GM23338 (cell line): ENCODE measurements around the gene TMEM185A.
"Not testable (repeated sequence)": the region's sequence is repeated elsewhere in the genome, so short reads cannot be mapped to it uniquely, and the experiment has no call there.

Source experiments
- CREB1 ChIP-seq: fragments of 250-450 bp; sonication (Bioruptor Pico); IDR thresholded peaks from 2 replicates; pipeline ENCODE4 v1.5.0; 2020; ENCODE audit warnings: low read depth, mild to moderate bottlenecking, moderate library complexity
- EZH2 ChIP-seq: fragments of 200-600 bp; sonication (generic); IDR thresholded peaks from one replicate; pipeline ENCODE4 v1.8.0; 2017; ENCODE audit warnings: antibody characterized with exemption, mild to moderate bottlenecking, low read depth; ENCODE audit not compliant: unreplicated experiment
- NANOG ChIP-seq: IDR thresholded peaks from 2 replicates; pipeline ENCODE4 v1.6.1; 2016; ENCODE audit warnings: antibody characterized with exemption, borderline replicate concordance
- POLR2AphosphoS5 ChIP-seq: IDR thresholded peaks from 2 replicates; pipeline ENCODE4 v1.6.1; 2016; ENCODE audit warnings: antibody characterized with exemption, low read depth
- STAT1 ChIP-seq: IDR thresholded peaks from one replicate; pipeline ENCODE4 v1.6.1; 2016; ENCODE audit warnings: antibody characterized with exemption; ENCODE audit not compliant: unreplicated experiment
- ZNF331 ChIP-seq: fragments of 250-450 bp; sonication (Bioruptor Pico); IDR thresholded peaks from 2 replicates; pipeline ENCODE4 v1.5.0; 2020; ENCODE audit warnings: low read depth, mild to moderate bottlenecking, moderate library complexity
- TF ChIP-seq, protein P1 (sequence below), 2 experiments: fragments of 200-600 bp in 1 of 2; sonication (generic) in 1 of 2; conservative IDR thresholded peaks; 2 replicates each; pipeline versions ENCODE4 v1.5.1 to v1.6.1; 2016 to 2017; ENCODE audit warnings: antibody characterized with exemption in 2 of 2, low read depth in 2 of 2, mild to moderate bottlenecking in 2 of 2, moderate library complexity in 1 of 2
- TF ChIP-seq, protein P2 (sequence below): IDR thresholded peaks from 2 replicates; pipeline ENCODE4 v1.6.1; 2016; ENCODE audit warnings: antibody characterized with exemption
- TF ChIP-seq, protein P3 (sequence below): IDR thresholded peaks from one replicate; pipeline ENCODE4 v1.6.1; 2018; ENCODE audit warnings: antibody characterized with exemption; ENCODE audit not compliant: unreplicated experiment
- TF ChIP-seq, protein P4 (sequence below): fragments of 250-450 bp; sonication (Bioruptor Pico); IDR thresholded peaks from 2 replicates; pipeline ENCODE4 v1.5.0; 2020; ENCODE audit warnings: mild to moderate bottlenecking, moderate library complexity

DNA sequence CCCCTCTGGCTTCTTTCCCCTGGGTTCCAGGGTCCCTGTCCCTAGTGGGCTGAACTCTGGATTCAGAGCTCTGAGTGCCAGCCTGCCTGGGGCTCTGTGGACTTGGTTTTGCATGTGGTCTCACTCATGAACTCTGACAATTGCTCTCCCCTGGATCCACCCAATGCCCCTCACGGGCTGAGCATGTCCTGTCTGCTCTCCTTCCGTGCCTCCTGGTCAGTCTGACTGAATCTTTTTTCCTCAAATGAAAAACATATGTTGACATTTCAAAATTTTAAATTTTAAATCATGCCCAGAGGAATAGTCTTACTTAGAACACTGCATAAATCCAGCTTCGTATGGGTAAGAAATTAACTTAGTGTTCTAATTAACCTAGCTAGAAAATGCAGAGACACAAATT is 43.5 kb upstream of the TMEM185A start:
- TF ChIP-seq, protein P1, sequence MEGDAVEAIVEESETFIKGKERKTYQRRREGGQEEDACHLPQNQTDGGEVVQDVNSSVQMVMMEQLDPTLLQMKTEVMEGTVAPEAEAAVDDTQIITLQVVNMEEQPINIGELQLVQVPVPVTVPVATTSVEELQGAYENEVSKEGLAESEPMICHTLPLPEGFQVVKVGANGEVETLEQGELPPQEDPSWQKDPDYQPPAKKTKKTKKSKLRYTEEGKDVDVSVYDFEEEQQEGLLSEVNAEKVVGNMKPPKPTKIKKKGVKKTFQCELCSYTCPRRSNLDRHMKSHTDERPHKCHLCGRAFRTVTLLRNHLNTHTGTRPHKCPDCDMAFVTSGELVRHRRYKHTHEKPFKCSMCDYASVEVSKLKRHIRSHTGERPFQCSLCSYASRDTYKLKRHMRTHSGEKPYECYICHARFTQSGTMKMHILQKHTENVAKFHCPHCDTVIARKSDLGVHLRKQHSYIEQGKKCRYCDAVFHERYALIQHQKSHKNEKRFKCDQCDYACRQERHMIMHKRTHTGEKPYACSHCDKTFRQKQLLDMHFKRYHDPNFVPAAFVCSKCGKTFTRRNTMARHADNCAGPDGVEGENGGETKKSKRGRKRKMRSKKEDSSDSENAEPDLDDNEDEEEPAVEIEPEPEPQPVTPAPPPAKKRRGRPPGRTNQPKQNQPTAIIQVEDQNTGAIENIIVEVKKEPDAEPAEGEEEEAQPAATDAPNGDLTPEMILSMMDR (conservative IDR thresholded peaks at IDR 0.05; ENCODE audit: low read depth in 2 of 2): not testable (repeated sequence)
- not testable (repeated sequence) for TF ChIP-seq EZH2; NANOG; POLR2AphosphoS5; CREB1 (CRISPR knock-in tag); STAT1; ZNF331
- TF ChIP-seq, protein P2, sequence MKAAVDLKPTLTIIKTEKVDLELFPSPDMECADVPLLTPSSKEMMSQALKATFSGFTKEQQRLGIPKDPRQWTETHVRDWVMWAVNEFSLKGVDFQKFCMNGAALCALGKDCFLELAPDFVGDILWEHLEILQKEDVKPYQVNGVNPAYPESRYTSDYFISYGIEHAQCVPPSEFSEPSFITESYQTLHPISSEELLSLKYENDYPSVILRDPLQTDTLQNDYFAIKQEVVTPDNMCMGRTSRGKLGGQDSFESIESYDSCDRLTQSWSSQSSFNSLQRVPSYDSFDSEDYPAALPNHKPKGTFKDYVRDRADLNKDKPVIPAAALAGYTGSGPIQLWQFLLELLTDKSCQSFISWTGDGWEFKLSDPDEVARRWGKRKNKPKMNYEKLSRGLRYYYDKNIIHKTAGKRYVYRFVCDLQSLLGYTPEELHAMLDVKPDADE: not testable (repeated sequence)
- TF ChIP-seq, protein P3, sequence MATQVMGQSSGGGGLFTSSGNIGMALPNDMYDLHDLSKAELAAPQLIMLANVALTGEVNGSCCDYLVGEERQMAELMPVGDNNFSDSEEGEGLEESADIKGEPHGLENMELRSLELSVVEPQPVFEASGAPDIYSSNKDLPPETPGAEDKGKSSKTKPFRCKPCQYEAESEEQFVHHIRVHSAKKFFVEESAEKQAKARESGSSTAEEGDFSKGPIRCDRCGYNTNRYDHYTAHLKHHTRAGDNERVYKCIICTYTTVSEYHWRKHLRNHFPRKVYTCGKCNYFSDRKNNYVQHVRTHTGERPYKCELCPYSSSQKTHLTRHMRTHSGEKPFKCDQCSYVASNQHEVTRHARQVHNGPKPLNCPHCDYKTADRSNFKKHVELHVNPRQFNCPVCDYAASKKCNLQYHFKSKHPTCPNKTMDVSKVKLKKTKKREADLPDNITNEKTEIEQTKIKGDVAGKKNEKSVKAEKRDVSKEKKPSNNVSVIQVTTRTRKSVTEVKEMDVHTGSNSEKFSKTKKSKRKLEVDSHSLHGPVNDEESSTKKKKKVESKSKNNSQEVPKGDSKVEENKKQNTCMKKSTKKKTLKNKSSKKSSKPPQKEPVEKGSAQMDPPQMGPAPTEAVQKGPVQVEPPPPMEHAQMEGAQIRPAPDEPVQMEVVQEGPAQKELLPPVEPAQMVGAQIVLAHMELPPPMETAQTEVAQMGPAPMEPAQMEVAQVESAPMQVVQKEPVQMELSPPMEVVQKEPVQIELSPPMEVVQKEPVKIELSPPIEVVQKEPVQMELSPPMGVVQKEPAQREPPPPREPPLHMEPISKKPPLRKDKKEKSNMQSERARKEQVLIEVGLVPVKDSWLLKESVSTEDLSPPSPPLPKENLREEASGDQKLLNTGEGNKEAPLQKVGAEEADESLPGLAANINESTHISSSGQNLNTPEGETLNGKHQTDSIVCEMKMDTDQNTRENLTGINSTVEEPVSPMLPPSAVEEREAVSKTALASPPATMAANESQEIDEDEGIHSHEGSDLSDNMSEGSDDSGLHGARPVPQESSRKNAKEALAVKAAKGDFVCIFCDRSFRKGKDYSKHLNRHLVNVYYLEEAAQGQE: not testable (repeated sequence)
- TF ChIP-seq, protein P4, sequence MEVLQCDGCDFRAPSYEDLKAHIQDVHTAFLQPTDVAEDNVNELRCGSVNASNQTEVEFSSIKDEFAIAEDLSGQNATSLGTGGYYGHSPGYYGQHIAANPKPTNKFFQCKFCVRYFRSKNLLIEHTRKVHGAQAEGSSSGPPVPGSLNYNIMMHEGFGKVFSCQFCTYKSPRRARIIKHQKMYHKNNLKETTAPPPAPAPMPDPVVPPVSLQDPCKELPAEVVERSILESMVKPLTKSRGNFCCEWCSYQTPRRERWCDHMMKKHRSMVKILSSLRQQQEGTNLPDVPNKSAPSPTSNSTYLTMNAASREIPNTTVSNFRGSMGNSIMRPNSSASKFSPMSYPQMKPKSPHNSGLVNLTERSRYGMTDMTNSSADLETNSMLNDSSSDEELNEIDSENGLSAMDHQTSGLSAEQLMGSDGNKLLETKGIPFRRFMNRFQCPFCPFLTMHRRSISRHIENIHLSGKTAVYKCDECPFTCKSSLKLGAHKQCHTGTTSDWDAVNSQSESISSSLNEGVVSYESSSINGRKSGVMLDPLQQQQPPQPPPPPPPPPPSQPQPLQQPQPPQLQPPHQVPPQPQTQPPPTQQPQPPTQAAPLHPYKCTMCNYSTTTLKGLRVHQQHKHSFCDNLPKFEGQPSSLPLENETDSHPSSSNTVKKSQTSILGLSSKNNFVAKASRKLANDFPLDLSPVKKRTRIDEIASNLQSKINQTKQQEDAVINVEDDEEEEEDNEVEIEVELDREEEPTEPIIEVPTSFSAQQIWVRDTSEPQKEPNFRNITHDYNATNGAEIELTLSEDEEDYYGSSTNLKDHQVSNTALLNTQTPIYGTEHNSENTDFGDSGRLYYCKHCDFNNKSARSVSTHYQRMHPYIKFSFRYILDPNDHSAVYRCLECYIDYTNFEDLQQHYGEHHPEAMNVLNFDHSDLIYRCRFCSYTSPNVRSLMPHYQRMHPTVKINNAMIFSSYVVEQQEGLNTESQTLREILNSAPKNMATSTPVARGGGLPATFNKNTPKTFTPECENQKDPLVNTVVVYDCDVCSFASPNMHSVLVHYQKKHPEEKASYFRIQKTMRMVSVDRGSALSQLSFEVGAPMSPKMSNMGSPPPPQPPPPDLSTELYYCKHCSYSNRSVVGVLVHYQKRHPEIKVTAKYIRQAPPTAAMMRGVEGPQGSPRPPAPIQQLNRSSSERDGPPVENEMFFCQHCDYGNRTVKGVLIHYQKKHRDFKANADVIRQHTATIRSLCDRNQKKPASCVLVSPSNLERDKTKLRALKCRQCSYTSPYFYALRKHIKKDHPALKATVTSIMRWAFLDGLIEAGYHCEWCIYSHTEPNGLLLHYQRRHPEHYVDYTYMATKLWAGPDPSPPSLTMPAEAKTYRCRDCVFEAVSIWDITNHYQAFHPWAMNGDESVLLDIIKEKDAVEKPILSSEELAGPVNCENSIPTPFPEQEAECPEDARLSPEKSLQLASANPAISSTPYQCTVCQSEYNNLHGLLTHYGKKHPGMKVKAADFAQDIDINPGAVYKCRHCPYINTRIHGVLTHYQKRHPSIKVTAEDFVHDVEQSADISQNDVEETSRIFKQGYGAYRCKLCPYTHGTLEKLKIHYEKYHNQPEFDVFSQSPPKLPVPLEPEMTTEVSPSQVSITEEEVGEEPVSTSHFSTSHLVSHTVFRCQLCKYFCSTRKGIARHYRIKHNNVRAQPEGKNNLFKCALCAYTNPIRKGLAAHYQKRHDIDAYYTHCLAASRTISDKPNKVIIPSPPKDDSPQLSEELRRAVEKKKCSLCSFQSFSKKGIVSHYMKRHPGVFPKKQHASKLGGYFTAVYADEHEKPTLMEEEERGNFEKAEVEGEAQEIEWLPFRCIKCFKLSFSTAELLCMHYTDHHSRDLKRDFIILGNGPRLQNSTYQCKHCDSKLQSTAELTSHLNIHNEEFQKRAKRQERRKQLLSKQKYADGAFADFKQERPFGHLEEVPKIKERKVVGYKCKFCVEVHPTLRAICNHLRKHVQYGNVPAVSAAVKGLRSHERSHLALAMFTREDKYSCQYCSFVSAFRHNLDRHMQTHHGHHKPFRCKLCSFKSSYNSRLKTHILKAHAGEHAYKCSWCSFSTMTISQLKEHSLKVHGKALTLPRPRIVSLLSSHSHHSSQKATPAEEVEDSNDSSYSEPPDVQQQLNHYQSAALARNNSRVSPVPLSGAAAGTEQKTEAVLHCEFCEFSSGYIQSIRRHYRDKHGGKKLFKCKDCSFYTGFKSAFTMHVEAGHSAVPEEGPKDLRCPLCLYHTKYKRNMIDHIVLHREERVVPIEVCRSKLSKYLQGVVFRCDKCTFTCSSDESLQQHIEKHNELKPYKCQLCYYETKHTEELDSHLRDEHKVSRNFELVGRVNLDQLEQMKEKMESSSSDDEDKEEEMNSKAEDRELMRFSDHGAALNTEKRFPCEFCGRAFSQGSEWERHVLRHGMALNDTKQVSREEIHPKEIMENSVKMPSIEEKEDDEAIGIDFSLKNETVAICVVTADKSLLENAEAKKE (CRISPR knock-in tag): not testable (repeated sequence)
